Measurements from ENCODE around the gene SEC24B.
"Not testable (repeated sequence)": the region's sequence is repeated elsewhere in the genome, so short reads cannot be mapped to it uniquely, and the experiment has no call there.

SEC24B gene

DNA sequence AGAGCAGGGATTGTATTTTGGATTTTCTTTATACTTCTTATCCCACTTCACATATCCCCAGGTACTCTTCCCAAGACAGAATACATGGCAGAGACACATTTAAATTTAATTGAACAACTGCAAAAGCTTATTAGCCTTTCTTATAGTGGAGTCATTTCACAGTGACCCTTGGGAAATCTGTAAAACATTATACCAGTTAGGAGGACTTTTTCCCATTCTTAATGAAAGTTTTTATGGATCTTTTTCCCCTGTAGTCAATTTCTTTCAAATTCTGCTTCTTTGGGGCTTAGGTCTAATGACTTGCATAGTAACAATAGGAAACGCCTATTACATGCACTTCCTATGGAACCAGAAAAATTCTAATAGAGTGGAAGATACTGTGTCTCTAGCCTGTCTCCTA, 111.8 kb downstream of the SEC24B start:
- no peak overlapping the region for H3K4me3 ChIP-seq (ENCODE audit: low read length)
- TF ChIP-seq, protein P1, sequence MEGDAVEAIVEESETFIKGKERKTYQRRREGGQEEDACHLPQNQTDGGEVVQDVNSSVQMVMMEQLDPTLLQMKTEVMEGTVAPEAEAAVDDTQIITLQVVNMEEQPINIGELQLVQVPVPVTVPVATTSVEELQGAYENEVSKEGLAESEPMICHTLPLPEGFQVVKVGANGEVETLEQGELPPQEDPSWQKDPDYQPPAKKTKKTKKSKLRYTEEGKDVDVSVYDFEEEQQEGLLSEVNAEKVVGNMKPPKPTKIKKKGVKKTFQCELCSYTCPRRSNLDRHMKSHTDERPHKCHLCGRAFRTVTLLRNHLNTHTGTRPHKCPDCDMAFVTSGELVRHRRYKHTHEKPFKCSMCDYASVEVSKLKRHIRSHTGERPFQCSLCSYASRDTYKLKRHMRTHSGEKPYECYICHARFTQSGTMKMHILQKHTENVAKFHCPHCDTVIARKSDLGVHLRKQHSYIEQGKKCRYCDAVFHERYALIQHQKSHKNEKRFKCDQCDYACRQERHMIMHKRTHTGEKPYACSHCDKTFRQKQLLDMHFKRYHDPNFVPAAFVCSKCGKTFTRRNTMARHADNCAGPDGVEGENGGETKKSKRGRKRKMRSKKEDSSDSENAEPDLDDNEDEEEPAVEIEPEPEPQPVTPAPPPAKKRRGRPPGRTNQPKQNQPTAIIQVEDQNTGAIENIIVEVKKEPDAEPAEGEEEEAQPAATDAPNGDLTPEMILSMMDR (conservative IDR thresholded peaks at IDR 0.05; ENCODE audit: low read depth, low read length) = no peak
- no peak for DNase-seq (ENCODE audit: low read depth)

DNA sequence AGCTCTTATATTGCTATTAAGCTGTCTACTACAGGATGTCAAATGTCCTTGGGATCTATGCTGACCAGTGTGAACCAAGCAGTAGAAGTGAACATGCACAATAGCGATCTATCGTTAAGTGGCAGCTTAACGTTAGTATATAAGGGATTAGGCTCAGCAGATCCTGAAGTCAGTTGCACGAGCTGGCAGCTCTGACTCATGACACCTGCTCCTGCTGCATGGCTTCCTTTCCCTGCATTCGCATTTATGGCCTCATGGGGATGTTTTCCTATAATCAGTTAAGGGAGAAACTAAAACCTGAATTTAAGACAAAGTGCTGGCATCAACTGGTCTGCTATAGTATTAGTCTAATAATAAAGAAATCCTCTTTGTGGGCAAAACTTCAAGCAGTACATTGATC, 113.8 kb downstream of the SEC24B start:
- no peak overlapping the region for H3K4me3 ChIP-seq (ENCODE audit: low read length)
- peak; percentile 62 for DNase-seq (ENCODE audit: low read depth)
- TF ChIP-seq, protein P1 (conservative IDR thresholded peaks at IDR 0.05; ENCODE audit: low read depth, low read length) = peak; percentile 16

DNA sequence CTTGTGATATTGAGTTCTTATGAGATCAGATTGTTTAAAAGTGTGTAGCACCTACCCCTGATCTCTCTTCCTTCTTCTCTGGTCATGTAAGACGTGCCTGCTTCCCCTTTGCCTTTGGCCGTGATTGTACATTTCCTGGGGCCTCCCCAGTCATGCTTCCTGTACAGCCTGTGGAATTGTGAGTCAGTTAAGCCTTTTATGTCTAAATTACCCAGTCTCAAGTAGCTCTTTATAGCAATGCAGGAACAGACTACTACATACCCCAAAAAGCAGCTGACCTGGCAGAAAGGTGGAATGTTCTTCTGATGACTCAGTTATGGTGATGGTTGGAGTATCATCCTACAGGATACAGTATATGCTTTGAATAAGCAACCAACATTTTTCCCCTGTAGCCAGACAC, 115.0 kb downstream of the SEC24B start:
- TF ChIP-seq, protein P1 (conservative IDR thresholded peaks at IDR 0.05; ENCODE audit: low read depth, low read length) = no peak
- no peak overlapping the region for H3K4me3 ChIP-seq (ENCODE audit: low read length)
- DNase-seq (ENCODE audit: low read depth) = peak; percentile 66

DNA sequence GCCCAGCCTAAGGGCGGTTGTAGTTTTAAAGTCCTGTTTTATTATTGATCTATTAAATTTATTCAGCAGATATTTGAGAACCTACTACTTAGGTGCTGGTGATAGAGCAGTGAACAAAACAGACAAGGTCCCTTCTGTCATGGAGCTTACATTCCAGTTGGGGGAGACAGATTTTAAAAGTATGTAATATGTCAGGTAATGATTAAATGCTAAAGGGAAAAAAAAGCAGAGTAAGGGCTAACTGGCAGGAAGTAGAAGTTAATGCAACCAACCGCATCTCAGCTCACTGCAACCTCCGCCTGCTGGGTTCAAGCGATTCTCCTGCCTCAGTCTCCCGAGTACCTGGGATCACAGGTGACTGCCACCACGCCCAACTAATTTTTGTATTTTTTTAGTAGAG, 118.6 kb downstream of the SEC24B start:
- no peak overlapping the region for H3K4me3 ChIP-seq (ENCODE audit: low read length)
- no peak for DNase-seq (ENCODE audit: low read depth)
- TF ChIP-seq, protein P1 (conservative IDR thresholded peaks at IDR 0.05; ENCODE audit: low read depth, low read length) = no peak

DNA sequence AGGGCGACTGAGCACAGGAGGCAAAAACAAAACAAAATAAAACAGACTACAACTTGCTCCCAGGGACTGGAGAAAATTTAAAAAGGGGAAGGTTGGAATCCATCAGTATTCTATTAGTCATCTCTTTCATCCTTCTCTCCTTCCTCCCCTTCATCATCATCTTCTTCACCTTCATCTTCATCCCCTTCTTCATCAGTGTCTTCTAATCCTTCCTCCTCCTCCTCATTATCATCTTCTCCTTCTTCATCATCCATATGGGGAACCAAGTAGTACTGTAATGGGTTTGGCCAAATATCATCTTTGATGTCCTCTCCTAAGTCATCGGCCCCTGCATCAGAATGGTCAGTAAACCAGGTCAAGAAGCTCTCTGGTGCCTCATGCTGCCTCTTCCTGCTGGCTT, 119.5 kb downstream of the SEC24B start:
- DNase-seq (ENCODE audit: low read depth) = no peak
- no peak overlapping the region for H3K4me3 ChIP-seq (ENCODE audit: low read length)
- TF ChIP-seq, protein P1 (conservative IDR thresholded peaks at IDR 0.05; ENCODE audit: low read depth, low read length) = no peak

DNA sequence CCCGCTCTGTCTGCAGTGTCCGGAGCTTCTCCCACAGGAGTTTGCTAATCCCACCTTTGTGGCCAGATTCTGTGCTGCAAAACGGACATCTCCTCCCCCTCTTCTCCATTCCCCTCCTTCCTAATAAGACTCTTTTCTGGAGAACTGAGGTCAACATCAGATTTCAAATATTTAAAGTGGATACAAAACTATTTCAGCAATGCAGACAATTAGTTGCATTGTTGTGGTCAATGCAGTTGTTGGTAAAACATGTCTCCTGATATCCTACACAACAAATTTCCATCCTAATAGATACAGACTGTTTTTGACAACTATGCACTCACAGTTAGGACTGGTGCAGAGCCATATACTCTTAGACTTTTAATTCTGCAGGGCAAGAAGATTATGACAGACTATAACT, 121.4 kb downstream of the SEC24B start:
- H3K4me3 ChIP-seq (ENCODE audit: low read length) = no peak overlapping the region
- DNase-seq (ENCODE audit: low read depth) = no peak
- TF ChIP-seq, protein P1 (conservative IDR thresholded peaks at IDR 0.05; ENCODE audit: low read depth, low read length) = no peak

DNA sequence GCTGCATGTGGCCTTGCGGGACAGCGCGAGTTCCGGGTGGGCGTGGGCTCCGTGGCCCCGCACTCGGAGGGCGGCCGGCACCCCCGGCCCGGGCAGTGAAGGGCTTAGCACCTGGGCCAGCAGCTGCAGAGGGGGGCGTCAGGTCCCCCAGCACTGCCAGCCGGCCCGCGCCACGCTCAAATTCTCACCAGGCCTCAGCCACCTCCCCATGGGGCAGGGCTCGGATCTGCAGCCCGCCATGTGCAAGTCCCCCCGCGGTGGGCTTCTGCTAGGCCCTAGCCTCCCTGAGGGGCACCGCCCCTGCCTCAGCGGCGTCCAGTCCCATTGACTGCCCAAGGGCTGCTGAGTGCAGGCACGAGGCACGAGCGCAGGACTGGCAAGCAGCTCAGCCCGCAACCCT, 123.8 kb downstream of the SEC24B start:
- no peak for DNase-seq (ENCODE audit: low read depth)
- TF ChIP-seq, protein P1 (conservative IDR thresholded peaks at IDR 0.05; ENCODE audit: low read depth, low read length) = no peak
- no peak overlapping the region for H3K4me3 ChIP-seq (ENCODE audit: low read length)

DNA sequence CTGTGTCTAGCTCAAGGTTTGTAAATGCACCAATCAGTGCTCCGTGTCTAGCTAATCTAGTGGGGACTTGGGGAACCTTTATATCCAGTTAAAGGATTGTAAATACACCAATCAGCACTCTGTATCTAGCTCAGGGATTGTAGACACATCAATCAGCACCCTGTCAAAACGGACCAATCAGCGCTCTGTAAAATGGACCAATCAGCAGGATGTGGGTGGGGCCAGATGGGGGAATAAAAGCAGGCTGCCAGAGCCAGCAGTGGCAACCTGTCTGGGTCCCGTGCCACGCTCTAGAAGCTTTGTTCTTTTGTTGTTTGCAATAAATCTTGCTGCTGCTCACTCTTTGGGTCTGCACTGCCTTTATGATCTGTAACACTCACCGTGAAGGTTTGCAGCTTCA, 124.5 kb downstream of the SEC24B start:
- H3K4me3 ChIP-seq (ENCODE audit: low read length); DNase-seq (ENCODE audit: low read depth): not testable (repeated sequence)
